SK-N-SH treated with all-trans-retinoic acid at 6 μM for 48 hours (cell line): ENCODE measurements around the gene SMIM45.

Source experiments
- ATAC-seq: fragments of 200-7000 bp; cut with Tn5 transposase; 3 replicates; pipeline ENCODE4 v1.9.1; 2020; ENCODE audit warnings: mild to moderate bottlenecking, moderate library complexity
- BACH2 ChIP-seq: fragments of 250-450 bp; sonication (Bioruptor Pico); IDR thresholded peaks from 2 replicates; pipeline ENCODE4 v1.9.0; 2021; ENCODE audit warnings: mild to moderate bottlenecking, borderline replicate concordance
- CSDC2 ChIP-seq: fragments of 250-450 bp; sonication (Bioruptor Pico); IDR thresholded peaks from 2 replicates; pipeline ENCODE4 v1.5.0; 2020; ENCODE audit warnings: mild to moderate bottlenecking, moderate library complexity
- ESRRG ChIP-seq: fragments of 250-450 bp; sonication (Bioruptor Pico); IDR thresholded peaks from 2 replicates; pipeline ENCODE4 v1.6.1; 2021; ENCODE audit warnings: mild to moderate bottlenecking
- GLIS3 ChIP-seq: fragments of 250-450 bp; sonication (Bioruptor Pico); IDR thresholded peaks from 2 replicates; pipeline ENCODE4 v1.5.0; 2020; ENCODE audit warnings: mild to moderate bottlenecking, moderate library complexity
- ISL1 ChIP-seq: fragments of 250-450 bp; sonication (Bioruptor Pico); IDR thresholded peaks from 2 replicates; pipeline ENCODE4 v2.1.2; 2022; ENCODE audit warnings: mild to moderate bottlenecking, moderate library complexity
- OSR1 ChIP-seq: fragments of 250-450 bp; sonication (Bioruptor Pico); IDR thresholded peaks from 2 replicates; pipeline ENCODE4 v1.8.0; 2022; ENCODE audit warnings: moderate library complexity, mild to moderate bottlenecking, inconsistent platforms
- RARB ChIP-seq: fragments of 250-450 bp; sonication (Bioruptor Pico); IDR thresholded peaks from 2 replicates; pipeline ENCODE4 v1.8.0; 2021; ENCODE audit warnings: mild to moderate bottlenecking, moderate library complexity
- TCF4 ChIP-seq: fragments of 250-450 bp; sonication (Bioruptor Pico); IDR thresholded peaks from 2 replicates; pipeline ENCODE4 v1.8.0; 2021; ENCODE audit warnings: mild to moderate bottlenecking, moderate library complexity, borderline replicate concordance
- TOX ChIP-seq: fragments of 250-450 bp; sonication (Bioruptor Pico); IDR thresholded peaks from 2 replicates; pipeline ENCODE4 v1.8.0; 2021; ENCODE audit warnings: mild to moderate bottlenecking, moderate library complexity, borderline replicate concordance
- ZC3H10 ChIP-seq: fragments of 250-450 bp; sonication (Bioruptor Pico); IDR thresholded peaks from 2 replicates; pipeline ENCODE4 v1.5.1; 2021; ENCODE audit warnings: mild to moderate bottlenecking, moderate library complexity
- ZFP3 ChIP-seq: fragments of 250-450 bp; sonication (Bioruptor Pico); IDR thresholded peaks from 2 replicates; pipeline ENCODE4 v1.5.0; 2020; ENCODE audit warnings: mild to moderate bottlenecking, moderate library complexity
- ZFP30 ChIP-seq: fragments of 450-650 bp; formaldehyde crosslinking; IDR thresholded peaks from 2 replicates; pipeline ENCODE4 v1.5.0; 2022; ENCODE audit warnings: mild to moderate bottlenecking, moderate library complexity
- ZNF565 ChIP-seq: fragments of 450-650 bp; formaldehyde crosslinking; conservative IDR thresholded peaks from 2 replicates; pipeline ENCODE4 v1.5.0; 2020; ENCODE audit warnings: low read depth, mild to moderate bottlenecking, moderate library complexity
- ZNF70 ChIP-seq: fragments of 450-650 bp; formaldehyde crosslinking; IDR thresholded peaks from 2 replicates; pipeline ENCODE4 v1.5.0; 2020; ENCODE audit warnings: mild to moderate bottlenecking, moderate library complexity
- ZNF8 ChIP-seq: fragments of 450-650 bp; formaldehyde crosslinking; IDR thresholded peaks from 2 replicates; pipeline ENCODE4 v1.5.0; 2020; ENCODE audit warnings: mild to moderate bottlenecking, moderate library complexity
- TF ChIP-seq, protein P1 (sequence below): fragments of 250-450 bp; sonication (Bioruptor Pico); IDR thresholded peaks from 2 replicates; pipeline ENCODE4 v1.5.1; 2021; ENCODE audit warnings: mild to moderate bottlenecking, moderate library complexity
- TF ChIP-seq, protein P2 (sequence below): fragments of 250-450 bp; sonication (Bioruptor Pico); IDR thresholded peaks from 2 replicates; pipeline ENCODE4 v1.8.0; 2021; ENCODE audit warnings: low read depth, mild to moderate bottlenecking, moderate library complexity, borderline replicate concordance
- TF ChIP-seq, protein P3 (sequence below): fragments of 250-450 bp; sonication (Bioruptor Pico); IDR thresholded peaks from 2 replicates; pipeline ENCODE4 v1.8.0; 2020; ENCODE audit warnings: mild to moderate bottlenecking, moderate library complexity, borderline replicate concordance
- TF ChIP-seq, protein P4 (sequence below): fragments of 250-450 bp; sonication (Bioruptor Pico); IDR thresholded peaks from 2 replicates; pipeline ENCODE4 v1.5.1; 2020; ENCODE audit warnings: low read depth, mild to moderate bottlenecking, moderate library complexity
- TF ChIP-seq, protein P5 (sequence below): fragments of 250-450 bp; sonication (Bioruptor Pico); IDR thresholded peaks from 2 replicates; pipeline ENCODE4 v1.5.0; 2020; ENCODE audit warnings: mild to moderate bottlenecking, moderate library complexity

SMIM45 gene

DNA sequence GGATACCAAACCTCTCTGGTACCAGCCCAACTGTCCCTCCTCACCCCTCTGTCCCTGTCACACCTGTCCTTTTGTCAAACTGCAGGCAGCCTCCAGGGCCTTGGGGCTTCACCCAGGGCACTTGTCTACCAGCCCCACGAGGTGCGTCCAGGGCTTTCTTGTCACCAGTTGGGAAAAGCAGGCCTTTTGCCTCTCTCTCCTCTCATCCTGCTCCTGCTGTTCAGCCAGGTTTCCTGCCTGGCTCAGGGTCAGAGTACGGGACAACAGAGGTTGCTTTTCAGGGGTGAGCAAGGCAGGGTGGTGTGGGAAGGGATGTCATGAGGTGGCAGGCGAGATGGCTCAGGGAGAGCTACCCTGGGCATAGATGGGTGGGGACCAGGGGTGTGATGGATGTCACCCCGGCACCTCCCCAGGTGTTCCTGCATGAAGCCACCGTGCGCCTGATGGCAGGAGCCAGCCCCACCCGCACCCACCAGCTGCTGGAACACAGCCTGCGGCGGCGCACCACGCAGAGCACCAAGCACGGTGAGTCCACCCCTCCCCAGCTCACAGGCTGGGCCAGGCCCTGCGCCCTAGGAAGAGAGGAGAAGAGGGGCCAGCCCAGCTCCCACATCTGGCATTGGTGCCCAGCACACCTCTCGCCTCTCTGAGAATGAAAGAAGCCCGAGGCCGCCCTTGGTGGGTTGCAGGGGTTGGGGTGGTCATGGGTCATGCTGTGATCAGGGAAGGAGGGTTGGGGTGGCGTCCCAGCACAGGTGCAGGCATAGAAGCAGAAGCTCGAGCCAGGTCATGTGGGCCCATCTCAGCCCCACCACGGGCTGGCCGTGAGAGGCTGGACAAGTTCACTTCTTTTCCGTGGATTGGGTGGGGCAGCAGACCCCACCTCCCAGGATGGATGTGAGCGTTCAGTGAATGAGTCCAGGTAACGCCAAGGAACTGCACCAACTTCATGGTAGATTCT is 47.2 kb upstream of the SMIM45 start:
- no peak for TF ChIP-seq RARB (CRISPR knock-in tag)
- TF ChIP-seq, protein P1, sequence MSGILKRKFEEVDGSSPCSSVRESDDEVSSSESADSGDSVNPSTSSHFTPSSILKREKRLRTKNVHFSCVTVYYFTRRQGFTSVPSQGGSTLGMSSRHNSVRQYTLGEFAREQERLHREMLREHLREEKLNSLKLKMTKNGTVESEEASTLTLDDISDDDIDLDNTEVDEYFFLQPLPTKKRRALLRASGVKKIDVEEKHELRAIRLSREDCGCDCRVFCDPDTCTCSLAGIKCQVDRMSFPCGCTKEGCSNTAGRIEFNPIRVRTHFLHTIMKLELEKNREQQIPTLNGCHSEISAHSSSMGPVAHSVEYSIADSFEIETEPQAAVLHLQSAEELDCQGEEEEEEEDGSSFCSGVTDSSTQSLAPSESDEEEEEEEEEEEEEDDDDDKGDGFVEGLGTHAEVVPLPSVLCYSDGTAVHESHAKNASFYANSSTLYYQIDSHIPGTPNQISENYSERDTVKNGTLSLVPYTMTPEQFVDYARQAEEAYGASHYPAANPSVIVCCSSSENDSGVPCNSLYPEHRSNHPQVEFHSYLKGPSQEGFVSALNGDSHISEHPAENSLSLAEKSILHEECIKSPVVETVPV = no peak
- TF ChIP-seq ZNF70 (CRISPR knock-in tag) = no peak
- TF ChIP-seq, protein P2, sequence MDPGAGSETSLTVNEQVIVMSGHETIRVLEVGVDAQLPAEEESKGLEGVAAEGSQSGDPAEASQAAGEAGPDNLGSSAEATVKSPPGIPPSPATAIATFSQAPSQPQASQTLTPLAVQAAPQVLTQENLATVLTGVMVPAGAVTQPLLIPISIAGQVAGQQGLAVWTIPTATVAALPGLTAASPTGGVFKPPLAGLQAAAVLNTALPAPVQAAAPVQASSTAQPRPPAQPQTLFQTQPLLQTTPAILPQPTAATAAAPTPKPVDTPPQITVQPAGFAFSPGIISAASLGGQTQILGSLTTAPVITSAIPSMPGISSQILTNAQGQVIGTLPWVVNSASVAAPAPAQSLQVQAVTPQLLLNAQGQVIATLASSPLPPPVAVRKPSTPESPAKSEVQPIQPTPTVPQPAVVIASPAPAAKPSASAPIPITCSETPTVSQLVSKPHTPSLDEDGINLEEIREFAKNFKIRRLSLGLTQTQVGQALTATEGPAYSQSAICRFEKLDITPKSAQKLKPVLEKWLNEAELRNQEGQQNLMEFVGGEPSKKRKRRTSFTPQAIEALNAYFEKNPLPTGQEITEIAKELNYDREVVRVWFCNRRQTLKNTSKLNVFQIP = no peak
- no peak for TF ChIP-seq TCF4 (CRISPR knock-in tag)
- no peak for TF ChIP-seq ZNF565
- TF ChIP-seq, protein P3, sequence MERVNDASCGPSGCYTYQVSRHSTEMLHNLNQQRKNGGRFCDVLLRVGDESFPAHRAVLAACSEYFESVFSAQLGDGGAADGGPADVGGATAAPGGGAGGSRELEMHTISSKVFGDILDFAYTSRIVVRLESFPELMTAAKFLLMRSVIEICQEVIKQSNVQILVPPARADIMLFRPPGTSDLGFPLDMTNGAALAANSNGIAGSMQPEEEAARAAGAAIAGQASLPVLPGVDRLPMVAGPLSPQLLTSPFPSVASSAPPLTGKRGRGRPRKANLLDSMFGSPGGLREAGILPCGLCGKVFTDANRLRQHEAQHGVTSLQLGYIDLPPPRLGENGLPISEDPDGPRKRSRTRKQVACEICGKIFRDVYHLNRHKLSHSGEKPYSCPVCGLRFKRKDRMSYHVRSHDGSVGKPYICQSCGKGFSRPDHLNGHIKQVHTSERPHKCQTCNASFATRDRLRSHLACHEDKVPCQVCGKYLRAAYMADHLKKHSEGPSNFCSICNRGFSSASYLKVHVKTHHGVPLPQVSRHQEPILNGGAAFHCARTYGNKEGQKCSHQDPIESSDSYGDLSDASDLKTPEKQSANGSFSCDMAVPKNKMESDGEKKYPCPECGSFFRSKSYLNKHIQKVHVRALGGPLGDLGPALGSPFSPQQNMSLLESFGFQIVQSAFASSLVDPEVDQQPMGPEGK (CRISPR knock-in tag) = no peak
- TF ChIP-seq ZC3H10 (CRISPR knock-in tag) = no peak
- no peak for TF ChIP-seq OSR1 (CRISPR knock-in tag)
- no peak for ATAC-seq

DNA sequence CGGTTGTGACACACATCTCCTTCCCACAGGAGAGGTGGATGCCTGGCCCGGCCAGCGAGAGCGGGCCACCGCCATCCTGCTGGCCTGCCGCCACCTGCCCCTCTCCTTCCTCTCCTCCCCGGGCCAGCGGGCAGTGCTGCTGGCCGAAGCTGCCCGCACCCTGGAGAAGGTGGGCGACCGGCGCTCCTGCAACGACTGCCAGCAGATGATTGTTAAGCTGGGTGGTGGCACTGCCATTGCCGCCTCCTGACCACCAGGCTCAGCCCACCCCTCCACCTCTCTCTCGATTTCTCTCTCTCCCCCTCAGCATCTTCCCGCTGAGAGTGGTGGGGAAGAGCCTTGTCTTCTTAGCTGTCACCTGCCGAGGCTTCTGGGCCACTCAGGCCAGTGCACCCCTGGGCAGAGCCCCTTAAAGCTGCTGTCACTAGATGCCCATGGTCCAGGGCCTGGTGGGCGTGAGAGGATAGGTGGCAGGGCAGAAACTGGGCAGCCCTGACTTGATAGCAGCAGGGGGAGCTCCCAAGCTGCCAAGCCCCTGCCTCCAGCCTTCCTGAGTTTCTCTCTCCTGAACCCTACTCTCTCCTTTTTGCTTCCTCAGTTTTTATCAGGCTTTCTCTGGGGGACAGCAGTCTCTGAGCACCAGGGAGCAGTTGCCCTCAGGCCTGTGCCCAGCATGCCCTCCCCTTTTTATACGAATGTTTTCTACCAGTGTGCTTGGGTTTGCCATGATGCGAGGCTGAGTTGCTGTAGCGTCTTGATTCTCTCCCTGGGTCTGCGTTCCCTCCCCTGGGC is 46.3 kb upstream of the SMIM45 start:
- no peak for ATAC-seq
- TF ChIP-seq, protein P3 (CRISPR knock-in tag) = no peak
- TF ChIP-seq ZFP30 (no peak), TOX (CRISPR knock-in tag) (no peak), ZNF8 (CRISPR knock-in tag) (no peak), ESRRG (no peak), ZNF70 (CRISPR knock-in tag) (no peak), GLIS3 (no peak), RARB (CRISPR knock-in tag) (no peak), ISL1 (CRISPR knock-in tag) (no peak), TCF4 (CRISPR knock-in tag) (no peak), CSDC2 (CRISPR knock-in tag) (no peak), ZFP3 (CRISPR knock-in tag) (no peak), BACH2 (CRISPR knock-in tag) (no peak), ZC3H10 (CRISPR knock-in tag) (no peak), OSR1 (CRISPR knock-in tag) (no peak), ZNF565 (no peak)
- TF ChIP-seq, protein P1 = no peak
- TF ChIP-seq, protein P4, sequence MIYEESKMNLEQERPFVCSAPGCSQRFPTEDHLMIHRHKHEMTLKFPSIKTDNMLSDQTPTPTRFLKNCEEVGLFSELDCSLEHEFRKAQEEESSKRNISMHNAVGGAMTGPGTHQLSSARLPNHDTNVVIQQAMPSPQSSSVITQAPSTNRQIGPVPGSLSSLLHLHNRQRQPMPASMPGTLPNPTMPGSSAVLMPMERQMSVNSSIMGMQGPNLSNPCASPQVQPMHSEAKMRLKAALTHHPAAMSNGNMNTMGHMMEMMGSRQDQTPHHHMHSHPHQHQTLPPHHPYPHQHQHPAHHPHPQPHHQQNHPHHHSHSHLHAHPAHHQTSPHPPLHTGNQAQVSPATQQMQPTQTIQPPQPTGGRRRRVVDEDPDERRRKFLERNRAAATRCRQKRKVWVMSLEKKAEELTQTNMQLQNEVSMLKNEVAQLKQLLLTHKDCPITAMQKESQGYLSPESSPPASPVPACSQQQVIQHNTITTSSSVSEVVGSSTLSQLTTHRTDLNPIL (CRISPR knock-in tag) = no peak
- TF ChIP-seq, protein P5, sequence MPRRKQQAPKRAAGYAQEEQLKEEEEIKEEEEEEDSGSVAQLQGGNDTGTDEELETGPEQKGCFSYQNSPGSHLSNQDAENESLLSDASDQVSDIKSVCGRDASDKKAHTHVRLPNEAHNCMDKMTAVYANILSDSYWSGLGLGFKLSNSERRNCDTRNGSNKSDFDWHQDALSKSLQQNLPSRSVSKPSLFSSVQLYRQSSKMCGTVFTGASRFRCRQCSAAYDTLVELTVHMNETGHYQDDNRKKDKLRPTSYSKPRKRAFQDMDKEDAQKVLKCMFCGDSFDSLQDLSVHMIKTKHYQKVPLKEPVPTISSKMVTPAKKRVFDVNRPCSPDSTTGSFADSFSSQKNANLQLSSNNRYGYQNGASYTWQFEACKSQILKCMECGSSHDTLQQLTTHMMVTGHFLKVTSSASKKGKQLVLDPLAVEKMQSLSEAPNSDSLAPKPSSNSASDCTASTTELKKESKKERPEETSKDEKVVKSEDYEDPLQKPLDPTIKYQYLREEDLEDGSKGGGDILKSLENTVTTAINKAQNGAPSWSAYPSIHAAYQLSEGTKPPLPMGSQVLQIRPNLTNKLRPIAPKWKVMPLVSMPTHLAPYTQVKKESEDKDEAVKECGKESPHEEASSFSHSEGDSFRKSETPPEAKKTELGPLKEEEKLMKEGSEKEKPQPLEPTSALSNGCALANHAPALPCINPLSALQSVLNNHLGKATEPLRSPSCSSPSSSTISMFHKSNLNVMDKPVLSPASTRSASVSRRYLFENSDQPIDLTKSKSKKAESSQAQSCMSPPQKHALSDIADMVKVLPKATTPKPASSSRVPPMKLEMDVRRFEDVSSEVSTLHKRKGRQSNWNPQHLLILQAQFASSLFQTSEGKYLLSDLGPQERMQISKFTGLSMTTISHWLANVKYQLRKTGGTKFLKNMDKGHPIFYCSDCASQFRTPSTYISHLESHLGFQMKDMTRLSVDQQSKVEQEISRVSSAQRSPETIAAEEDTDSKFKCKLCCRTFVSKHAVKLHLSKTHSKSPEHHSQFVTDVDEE (CRISPR knock-in tag) = no peak
- TF ChIP-seq, protein P2 = no peak
